Putamen (tissue), 1 donor: ENCODE data around the gene GNAQ.
A peak's percentile ranks its signal among the peaks of the same experiment; 100 is the strongest.
"Not testable (repeated sequence)": the region's sequence is repeated elsewhere in the genome, so short reads cannot be mapped to it uniquely, and the experiment has no call there.

Experiments
- DNase-seq: peaks from one replicate; pipeline ENCODE4 v3.0.0-alpha.2; 2016; ENCODE audit warnings: low spot score

GNAQ gene

DNA sequence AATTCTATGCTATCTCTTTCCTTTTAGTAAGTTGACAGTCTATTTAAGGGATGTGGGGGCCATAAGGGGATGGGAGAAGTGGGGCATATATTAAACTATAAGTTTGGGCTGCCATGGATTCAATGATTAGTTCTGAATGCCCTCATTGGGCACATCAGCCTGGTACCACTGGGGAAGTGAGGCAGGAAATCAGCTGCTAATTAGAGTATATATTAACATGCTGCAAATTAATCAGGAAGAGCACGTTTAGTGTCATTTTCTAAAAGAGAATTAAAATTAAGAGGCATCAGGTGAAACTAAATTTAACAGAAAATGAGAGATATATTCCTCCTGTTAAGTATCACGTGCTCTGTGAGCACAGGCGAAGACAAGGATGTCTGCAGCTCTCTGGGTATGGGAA is 260.4 kb downstream of the GNAQ start:
- no peak for DNase-seq

DNA sequence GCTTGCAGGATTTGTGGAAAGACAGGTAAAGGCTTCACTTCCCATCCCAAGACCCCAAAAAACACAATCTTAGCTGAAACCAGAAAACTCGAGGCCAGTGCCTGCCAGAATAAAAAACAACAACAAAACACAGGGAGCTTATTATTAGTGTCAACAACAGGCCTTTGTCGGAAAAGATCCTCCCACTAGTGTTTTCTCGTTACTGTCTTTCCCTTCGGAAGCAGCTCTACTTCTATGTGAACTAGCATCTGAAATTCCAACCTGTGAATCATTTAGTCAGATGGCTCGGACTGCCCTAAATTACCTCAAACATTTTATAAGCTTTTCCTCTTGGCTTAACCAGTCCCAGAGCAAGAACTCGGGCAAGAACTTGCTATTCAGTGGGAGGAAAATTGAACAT is 261.3 kb downstream of the GNAQ start:
- peak; percentile 87 for DNase-seq

DNA sequence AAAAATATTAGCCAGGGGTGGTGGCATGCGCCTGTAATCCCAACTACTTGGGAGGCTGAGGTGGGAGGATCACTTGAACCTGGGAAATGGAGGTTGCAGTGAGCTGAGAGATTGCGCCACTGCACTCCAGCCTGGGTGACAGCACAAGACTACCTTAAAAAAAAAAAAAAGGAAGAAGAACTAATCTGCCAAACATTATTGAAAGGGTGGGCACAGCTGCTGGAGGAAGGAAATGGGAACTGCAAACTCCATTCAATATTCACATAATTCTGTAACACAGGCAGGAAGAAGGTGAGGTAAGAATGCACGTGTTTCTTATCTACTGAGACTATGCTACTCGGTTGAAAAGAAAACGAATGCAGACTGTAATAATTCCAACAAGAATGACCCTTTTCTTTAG is 262.4 kb downstream of the GNAQ start:
- no peak for DNase-seq

DNA sequence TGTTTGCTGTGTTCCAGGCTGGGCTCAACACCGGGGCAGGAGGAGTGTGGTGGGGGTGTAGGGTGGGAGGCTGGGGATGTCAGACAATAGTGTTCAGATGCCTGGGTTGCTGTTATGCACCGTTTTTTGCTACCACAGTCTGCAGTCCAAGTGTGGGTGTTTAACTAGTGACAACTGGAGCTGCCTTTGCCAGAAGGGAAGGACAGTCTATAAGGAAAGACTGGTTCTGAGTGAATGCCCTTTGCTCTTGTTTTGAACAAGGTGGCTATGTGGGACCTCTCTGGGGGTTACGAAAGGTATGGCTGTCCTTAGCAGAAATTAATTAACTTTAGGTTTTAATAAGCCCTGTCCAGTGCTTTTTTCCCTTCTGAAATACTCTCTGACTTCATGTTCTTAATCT is 265.0 kb downstream of the GNAQ start:
- no peak for DNase-seq

DNA sequence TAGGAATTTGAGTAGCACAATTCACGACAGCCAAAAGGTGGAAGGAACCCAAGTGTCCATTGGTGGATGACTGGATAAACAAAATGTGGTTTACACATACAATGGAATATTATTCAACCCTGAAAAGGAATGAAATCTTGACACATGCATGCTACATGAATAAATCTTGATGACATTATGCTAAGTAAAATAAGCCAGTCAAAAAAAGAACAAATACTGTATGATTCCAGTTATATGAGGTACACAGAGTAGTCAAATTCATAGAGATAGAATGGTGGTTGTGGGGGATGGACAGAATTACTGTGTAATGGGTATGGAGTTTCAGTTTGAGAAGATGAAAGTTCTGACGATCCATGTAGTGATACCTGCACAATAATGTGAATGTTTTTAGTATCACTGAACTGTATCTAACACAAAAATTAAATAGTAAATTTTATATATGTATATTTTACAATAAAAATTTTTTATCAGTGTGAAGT is 265.8 kb downstream of the GNAQ start:
- no peak for DNase-seq

DNA sequence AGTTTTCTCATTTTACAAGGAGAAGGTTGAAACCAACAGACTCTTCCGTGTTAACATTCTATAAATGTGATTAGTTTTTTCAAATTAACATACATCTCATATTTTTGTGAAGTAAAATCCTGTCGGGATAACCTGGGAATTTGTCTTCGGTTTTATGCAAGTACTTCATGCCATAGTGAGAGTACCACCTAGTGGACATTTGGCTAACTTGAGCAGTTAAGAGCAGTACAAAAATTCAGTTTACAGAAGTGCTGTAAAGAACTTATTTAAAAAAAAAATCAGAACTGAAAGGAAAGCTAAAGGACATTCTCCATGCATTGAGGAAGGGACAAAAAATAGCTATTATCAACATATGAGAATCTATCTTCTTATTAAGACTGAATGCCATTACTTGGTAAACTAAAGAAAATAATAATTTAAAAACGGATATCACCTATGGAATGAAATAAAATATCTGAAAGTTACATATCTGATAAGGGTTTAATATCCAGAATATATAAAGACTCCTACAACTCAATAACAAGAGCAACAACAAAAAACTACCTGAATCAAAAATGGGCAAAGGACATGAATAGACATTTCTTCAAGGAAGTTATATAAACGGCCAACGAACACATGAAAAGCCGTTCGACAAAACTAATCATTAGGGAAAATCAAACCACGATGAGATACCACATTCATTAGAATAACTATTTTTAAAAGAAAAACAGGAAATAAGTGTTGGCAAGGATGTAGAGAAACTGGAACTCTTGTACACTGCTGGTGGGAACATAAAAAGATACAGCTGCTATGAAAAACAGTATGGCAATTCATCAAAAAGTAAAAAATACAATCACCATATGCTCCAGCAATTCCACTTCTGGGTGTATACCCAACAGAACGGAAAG is 266.5 kb downstream of the GNAQ start:
- no peak for DNase-seq

DNA sequence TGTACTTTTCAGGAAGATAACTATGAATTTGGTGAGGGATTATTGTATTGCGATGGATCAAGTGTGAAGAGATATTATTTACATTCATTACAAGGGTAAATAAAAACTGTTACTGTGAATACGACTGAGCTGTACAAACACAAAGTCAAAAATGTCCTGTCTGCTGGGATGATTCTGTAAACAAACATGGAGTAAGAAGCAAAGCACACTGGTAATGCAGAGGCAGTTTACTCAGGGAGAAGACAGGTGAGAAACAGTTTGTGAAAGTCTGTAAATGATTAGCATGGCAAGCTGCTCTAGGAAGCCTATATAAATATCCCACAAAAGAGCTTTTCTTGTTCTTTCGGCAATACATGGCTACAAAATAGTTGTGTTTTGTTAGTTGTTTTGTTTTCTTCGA is 268.0 kb downstream of the GNAQ start:
- no peak for DNase-seq

DNA sequence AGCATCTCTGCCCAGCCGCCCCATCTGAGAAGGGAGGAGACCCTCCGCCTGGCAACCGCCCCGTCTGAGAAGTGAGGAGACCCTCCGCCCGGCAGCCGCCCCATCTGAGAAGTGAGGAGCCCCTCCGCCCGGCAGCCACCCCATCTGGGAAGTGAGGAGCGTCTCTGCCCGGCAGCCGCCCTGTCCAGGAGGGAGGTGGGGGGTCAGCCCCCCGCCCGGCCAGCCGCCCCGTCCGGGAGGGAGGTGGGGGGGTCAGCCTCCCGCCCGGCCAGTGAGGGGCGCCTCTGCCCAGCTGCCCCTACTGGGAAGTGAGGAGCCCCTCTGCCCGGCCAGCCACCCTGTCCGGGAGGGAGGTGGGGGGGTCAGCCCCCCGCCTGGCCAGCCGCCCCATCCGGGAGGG is 270.7 kb downstream of the GNAQ start:
- not testable (repeated sequence) for DNase-seq

DNA sequence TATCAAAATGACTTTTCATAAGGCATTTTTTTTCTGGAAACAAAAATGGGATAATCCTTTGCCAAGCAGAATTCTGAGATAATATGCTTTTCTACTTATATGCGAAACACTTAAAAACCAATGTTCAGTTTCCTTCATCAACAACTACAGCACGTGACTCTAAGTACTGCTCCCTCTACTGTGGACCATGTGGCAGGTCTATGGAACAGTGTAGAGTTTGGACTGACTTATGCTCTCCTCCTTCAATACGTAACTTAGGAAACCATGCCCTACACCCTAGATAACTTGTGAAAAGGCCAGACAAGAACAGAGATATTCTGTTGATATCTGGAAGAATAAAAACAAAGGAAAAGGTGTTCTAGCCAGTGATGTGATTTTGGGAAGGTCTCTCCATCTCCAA is 272.2 kb downstream of the GNAQ start:
- no peak for DNase-seq

DNA sequence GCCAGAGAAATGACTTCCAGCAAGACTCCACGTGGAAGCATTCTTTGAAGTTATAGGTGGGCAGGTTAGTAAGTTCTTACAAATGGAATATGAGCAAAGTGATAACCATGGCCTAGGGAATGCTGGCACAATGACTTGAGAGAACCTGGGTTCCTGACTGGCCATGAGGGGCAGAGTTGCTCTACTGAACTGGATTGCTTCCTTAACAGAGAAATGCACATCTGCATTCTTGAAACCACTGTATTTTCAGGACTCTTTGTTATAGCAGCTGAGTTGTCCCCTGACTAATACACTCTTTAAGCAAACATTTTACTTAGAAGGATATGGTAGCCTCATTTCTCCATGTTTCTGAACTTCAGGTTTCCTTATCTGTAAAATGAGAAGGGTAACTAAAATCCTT is 275.2 kb downstream of the GNAQ start:
- DNase-seq: no peak

DNA sequence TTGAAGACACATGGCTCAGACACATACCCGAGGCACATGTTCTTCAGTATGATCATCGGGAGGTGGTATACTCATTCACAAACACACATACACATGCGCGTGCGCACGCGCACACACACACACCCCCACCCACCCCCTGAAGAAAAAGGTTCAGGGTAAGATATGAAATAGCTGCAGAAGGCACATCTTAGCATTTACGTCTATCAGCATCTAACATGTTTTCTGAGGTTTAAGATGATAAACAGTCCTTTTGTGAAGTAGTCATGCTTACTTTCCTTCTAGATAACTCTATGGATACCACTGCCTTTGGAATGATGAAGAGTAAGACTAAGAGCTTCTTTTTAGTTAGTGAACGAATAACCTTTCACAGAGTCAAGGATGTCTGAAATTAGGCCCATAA is 278.4 kb downstream of the GNAQ start:
- DNase-seq: no peak

DNA sequence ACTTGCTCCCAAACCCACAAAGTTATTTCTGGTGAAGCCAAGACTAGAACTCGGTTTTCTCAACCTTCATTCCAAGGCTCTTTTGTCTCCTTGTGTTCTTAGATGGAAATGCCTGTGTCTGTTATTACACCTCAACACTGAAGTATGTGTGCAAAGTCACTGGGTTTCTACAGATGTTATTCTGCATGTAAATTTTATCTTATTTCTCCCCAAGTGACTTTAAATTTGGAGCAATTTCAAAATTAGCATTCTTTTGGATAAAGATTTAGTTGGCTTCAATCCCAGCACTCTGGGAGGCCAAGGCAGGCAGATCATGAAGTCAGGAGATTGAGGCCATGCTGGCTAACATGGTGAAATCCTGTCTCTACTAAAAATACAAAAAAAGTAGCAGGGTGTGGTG is 279.1 kb downstream of the GNAQ start:
- DNase-seq: no peak

DNA sequence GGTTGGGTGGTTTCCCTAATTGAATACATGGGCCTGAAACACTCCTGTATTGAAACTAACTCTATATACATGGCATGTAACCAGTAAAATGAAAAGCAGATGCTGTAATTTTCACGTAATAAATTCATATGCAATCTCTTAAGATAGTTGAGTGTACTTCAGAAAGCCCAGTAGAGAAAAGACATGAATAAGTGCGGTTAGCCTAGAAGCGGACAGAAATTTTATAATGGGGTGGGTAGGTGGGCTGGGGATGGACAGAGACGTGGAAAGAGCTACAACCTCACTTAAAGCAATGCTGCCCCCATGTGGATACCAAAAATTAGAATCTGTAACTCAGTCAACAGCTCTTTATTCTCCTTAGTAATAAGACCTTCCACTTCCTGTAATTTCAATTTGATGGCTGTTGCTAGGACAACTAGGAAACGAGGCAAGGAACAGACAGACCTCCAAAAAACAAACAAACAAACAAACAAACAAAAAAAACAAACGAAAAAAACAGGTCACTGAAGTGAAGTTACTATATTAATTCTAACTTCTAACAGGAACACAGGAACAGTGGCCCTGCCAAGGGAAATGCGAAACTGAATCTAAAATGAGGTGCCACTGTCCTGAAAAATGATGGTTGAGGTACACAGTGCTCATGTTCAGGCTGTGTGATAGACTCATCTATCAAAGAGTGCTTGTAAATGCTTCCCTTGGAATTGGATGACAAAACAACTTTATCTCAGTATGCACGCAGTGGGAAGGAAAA is 280.1 kb downstream of the GNAQ start:
- DNase-seq: peak; percentile 69

DNA sequence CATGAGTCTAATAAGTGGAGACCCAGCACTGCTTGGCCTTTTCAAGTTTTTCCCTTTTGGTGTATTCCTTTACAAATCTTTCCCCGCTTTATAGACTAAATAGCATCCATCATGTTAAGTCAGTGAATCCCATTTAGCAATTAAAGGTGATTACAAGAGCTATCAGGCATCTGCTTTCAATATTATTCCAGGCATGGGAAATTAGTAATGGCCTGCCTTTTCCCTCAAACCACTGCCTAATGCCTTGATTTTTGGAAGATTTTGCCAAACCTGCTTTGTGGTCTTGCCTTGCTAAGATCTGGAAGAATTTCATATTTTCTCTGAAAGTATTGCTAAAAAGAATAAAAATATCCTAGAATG is 280.6 kb downstream of the GNAQ start:
- no peak for DNase-seq

DNA sequence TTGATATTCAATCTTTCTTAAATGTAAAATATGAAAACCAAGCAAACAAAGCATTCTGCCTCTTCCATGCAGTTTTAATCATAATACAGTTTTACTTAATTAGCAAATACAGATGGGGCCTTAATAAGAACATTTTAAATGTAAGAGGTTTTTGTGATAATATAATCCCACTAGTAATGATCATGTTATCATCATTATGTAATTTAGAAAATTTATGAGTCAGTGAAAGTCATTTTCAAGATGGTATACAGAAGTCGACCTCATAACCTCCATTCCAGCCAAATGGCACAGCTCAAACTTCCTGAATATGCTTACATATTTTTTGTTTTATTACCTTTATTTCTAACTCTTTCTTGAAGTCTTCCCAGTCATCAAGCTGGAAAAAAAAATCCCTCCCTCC is 281.3 kb downstream of the GNAQ start:
- no peak for DNase-seq

DNA sequence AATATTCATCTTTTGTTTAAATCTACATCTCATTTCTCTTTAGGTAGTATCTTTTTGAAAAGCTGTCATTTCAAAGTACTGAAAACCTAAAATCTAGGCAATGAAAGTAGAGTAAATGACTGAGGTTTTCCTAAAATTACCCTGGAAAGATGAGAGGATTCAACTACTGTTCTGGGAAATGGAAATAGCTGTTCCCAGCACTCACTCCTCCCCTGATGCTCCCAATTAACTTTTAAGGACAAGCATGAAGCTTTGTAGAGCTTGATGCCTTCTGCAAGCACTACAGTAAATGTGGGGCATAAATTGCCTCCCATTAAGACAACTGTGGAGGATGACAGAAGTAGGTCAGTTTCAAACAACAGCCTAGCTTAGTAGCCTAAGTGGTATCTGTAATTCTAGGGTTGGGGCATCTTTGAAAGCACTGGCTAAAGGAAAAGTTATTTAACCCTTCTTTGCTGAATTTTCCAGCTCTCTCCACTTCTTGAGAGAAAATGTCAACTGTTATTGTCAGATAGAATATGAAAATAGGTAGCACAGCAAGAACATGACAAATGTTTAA is 283.3 kb downstream of the GNAQ start:
- DNase-seq: no peak

DNA sequence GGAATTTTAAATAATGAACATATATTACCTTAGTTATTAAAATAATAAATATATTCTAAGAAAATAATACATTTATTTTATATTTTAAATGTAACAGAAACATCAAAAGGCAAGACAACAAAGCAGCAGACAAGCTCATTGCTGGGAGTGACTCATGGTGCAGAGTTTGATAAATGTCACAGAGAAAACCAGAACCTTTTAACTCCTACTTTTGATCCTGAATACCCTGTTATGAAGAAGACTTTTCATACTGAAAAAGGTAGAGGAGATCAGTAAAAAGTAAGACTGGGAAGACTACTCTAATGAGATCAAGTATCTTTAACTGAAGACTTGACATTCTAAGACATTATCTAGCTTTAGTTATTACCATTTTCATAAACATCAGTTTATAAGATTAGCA is 284.4 kb downstream of the GNAQ start:
- no peak for DNase-seq

DNA sequence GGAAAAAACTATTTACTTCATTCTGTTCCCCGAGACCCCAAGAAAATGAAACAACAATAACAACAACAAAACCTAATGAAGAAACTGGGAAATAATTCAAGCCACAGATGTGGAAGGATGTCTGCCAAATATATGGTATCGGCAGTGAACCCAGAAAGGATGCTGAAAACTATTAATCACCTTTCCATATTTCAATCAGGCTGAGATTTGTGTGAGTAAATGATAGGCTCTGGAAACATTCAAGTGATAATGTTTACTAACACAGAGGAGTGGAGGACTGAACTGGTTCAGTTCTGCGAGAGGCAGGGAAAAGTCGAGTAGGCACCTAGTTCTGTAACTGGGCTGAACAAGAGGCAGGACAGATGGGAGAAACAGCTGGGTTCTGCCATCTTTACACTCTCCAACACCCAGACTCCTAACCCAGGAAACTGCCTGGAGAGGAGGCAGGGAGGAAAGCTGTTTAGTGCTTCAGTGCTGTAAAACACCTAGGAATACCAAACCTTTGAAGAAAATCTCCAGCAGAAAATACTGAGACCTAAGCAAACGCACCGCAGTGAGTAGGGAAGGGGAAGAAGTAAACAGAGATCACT is 286.7 kb downstream of the GNAQ start:
- no peak for DNase-seq

DNA sequence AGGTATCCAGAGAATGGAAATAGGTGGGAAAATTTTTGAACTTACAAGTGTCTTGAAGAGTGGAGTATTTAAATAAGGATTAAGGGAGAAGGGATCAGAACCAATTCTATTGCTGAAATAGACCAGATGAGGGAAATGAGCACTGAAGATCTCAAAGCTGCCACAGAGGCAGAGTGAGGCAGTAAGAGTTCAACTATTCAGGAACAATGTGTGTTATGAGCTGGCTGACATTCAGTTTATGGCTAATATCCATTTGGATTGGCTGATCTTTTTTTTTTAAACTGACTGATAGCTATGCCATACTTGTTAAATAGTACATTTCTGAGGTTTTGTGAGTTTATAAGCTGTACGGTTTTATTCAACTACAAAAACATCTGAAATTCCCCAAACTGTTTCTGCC is 288.2 kb downstream of the GNAQ start:
- DNase-seq: no peak

DNA sequence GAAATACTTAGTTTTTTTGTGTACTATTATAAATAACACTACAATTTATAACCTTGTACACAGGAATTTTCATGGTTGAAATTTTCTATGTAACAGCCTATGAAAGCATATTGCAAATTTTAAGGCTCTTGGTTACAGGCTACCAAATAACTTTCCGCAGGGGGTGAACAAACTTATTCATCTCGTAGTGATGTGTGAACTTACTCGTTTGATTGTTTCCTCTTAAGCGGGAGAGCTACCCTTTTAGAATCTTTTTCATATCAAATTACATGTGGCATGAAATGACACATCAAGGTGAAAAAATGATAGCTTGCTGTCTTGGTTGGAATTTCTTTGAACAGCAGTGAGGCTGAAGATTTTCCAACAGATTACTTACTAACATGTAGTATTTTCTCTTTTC is 292.7 kb downstream of the GNAQ start:
- no peak for DNase-seq

DNA sequence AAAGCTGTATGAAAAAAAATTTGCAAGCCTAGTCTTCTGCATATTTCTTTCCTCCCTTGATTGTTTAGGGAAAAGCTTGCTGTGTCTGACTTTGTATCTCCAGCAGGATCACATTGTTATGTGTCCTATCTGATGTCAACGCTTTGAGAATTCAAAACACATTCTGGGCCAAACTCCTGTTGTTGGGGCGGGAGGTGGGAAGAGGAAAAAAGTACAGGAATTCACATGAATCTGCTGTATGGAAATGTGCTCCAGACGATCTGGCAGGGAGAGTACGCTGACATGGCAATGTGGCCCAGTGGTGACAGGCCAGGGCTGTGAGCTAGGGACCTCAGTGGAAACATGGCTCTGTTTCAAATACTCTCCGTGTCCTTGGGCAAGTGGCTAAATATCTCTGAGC is 296.1 kb downstream of the GNAQ start:
- no peak for DNase-seq

DNA sequence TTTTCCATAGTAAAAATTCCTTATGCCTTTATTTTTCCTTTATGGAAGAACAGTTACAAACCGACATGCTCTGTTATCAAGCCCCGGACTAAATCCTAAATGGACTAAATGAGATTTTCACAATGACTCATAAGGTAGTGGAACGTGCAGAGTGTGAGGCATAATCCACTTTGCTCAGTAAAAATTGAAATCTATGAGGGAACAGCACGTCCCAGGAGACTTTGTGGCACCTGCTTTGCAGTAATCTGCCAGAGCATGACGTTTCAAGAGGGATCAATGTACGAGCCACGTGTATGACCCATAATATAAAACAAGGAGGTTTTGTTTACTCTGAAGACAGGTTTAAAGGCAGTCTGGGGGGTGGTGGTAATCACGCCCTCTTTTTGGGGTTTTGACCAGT is 299.7 kb downstream of the GNAQ start:
- no peak for DNase-seq
